ENCODE measurements around the gene GPR173.

GPR173 gene

GRCh38 chrX:53031380-53031779, 17.2 kb upstream of the GPR173 start:
- H3K27ac ChIP-seq (replicated peaks; ENCODE audit: low read length), result no peak overlapping the region
- no peaks in the 10 kb centered on the region for H3K4me1 ChIP-seq (ENCODE audit: control insufficient read depth in 2 of 2, insufficient read depth in 1 of 2, low read depth in 1 of 2, low read length in 2 of 2)
- no peaks in the 10 kb centered on the region for H3K9me3 ChIP-seq (replicated peaks in 1 of 2; ENCODE audit: control insufficient read depth in 2 of 2, insufficient read depth in 1 of 2, low read depth in 1 of 2, low read length in 2 of 2)
- H3K79me1 ChIP-seq (ENCODE audit: low read depth, low read length), result no peaks in the 10 kb centered on the region
- H2BK12ac ChIP-seq (ENCODE audit: low read length), result no peak overlapping the region
- no peak overlapping the region for H2AK5ac ChIP-seq (ENCODE audit: low read depth, low read length)
- no peak overlapping the region for H3K14ac ChIP-seq (ENCODE audit: low read length)
- no peak overlapping the region for H3K23ac ChIP-seq (ENCODE audit: low read depth, low read length, poor library complexity)
- DNase-seq (ENCODE audit: low spot score), result no peak
- no peak overlapping the region for H2BK120ac ChIP-seq (ENCODE audit: low read depth, low read length)
- H3K18ac ChIP-seq (ENCODE audit: low read length), result no peak overlapping the region
- H2AFZ ChIP-seq (ENCODE audit: low read length), result no peak overlapping the region
- peaks cover 0 to 27% (median 0%) of the 10 kb centered on the region in 3 experiments for H3K27me3 ChIP-seq (ENCODE audit: control insufficient read depth in 3 of 3, insufficient read depth in 3 of 3, low read depth in 1 of 3, low read length in 3 of 3)
- no peak overlapping the region for H2BK15ac ChIP-seq (ENCODE audit: low read length)
- H2BK5ac ChIP-seq (ENCODE audit: low read length), result no peak overlapping the region
- H4K91ac ChIP-seq (ENCODE audit: low read depth, low read length, poor library complexity), result no peak overlapping the region
- H3K4me2 ChIP-seq (ENCODE audit: insufficient read depth, low read length, poor library complexity, severe bottlenecking), result no peak overlapping the region
- H4K8ac ChIP-seq (ENCODE audit: low read depth, low read length), result no peak overlapping the region
- no CpG with 5 or more reads among the region's 4 CpGs for WGBS, 2 donors (ENCODE audit: extremely low coverage in 2 of 2, insufficient read length in 2 of 2, insufficient replicate concordance in 1 of 2)
- no peak overlapping the region for H3K9ac ChIP-seq (ENCODE audit: low read depth, low read length, poor library complexity)
- H3K4ac ChIP-seq (ENCODE audit: low read length), result no peak overlapping the region
- no peak overlapping the region for H3K4me3 ChIP-seq (ENCODE audit: low read length in 2 of 2)
- no peaks in the 10 kb centered on the region for H3K36me3 ChIP-seq (replicated peaks in 1 of 2; ENCODE audit: control insufficient read depth in 2 of 2, insufficient read depth in 2 of 2, low read length in 2 of 2)

GRCh38 chrX:53036149-53036548, 12.4 kb upstream of the GPR173 start:
- H4K91ac ChIP-seq (ENCODE audit: low read depth, low read length, poor library complexity), result no peak overlapping the region
- H3K4me1 ChIP-seq (ENCODE audit: control insufficient read depth in 2 of 2, insufficient read depth in 1 of 2, low read depth in 1 of 2, low read length in 2 of 2), result no peaks in the 10 kb centered on the region
- H3K23ac ChIP-seq (ENCODE audit: low read depth, low read length, poor library complexity), result no peak overlapping the region
- H4K8ac ChIP-seq (ENCODE audit: low read depth, low read length), result no peak overlapping the region
- no peak overlapping the region for H2BK120ac ChIP-seq (ENCODE audit: low read depth, low read length)
- no peak overlapping the region for H3K4me2 ChIP-seq (ENCODE audit: insufficient read depth, low read length, poor library complexity, severe bottlenecking)
- no peak overlapping the region for H3K4ac ChIP-seq (ENCODE audit: low read length)
- no peak overlapping the region for H2BK15ac ChIP-seq (ENCODE audit: low read length)
- no peak overlapping the region for H2BK12ac ChIP-seq (ENCODE audit: low read length)
- no CpG with 5 or more reads among the region's 5 CpGs for WGBS, 2 donors (ENCODE audit: extremely low coverage in 2 of 2, insufficient read length in 2 of 2, insufficient replicate concordance in 1 of 2)
- no peak overlapping the region for H2AK5ac ChIP-seq (ENCODE audit: low read depth, low read length)
- H3K27ac ChIP-seq (replicated peaks; ENCODE audit: low read length), result no peak overlapping the region
- DNase-seq (ENCODE audit: low spot score), result no peak
- no peak overlapping the region for H2BK5ac ChIP-seq (ENCODE audit: low read length)
- no peaks in the 10 kb centered on the region for H3K36me3 ChIP-seq (replicated peaks in 1 of 2; ENCODE audit: control insufficient read depth in 2 of 2, insufficient read depth in 2 of 2, low read length in 2 of 2)
- no peaks in the 10 kb centered on the region for H3K79me1 ChIP-seq (ENCODE audit: low read depth, low read length)
- H3K9me3 ChIP-seq (replicated peaks in 1 of 2; ENCODE audit: control insufficient read depth in 2 of 2, insufficient read depth in 1 of 2, low read depth in 1 of 2, low read length in 2 of 2), result no peaks in the 10 kb centered on the region
- no peak overlapping the region for H3K9ac ChIP-seq (ENCODE audit: low read depth, low read length, poor library complexity)
- no peak overlapping the region for H2AFZ ChIP-seq (ENCODE audit: low read length)
- H3K27me3 ChIP-seq (ENCODE audit: control insufficient read depth in 3 of 3, insufficient read depth in 3 of 3, low read depth in 1 of 3, low read length in 3 of 3), result peaks cover 0 to 18% (median 0%) of the 10 kb centered on the region in 3 experiments
- H3K14ac ChIP-seq (ENCODE audit: low read length), result no peak overlapping the region
- no peak overlapping the region for H3K18ac ChIP-seq (ENCODE audit: low read length)
- no peak overlapping the region for H3K4me3 ChIP-seq (ENCODE audit: low read length in 2 of 2)

DNA sequence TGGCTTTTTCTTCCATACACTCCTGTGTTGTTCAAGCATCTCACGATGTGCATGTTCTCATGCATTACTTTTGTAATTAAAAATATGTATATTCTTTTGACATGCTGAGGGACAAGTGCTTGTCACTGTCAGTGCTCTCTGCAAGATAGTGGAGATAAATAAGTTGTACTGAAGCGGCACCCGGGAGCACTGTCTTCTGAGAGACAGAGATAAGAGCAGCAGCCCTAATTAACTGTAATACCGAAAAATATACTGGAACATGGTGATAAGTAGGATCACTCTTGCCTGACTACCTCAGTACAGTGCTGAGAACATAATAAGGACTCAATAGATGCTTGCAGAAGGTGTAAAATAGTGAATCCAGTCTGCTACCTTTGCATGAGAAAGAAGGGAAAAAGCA, 9.4 kb upstream of the GPR173 start:
- Histone ChIP-seq H2BK120ac (ENCODE audit: low read depth, low read length) (no peak overlapping the region), H3K18ac (ENCODE audit: low read length) (no peak overlapping the region), H3K9me3 (replicated peaks in 1 of 2; ENCODE audit: control insufficient read depth in 2 of 2, insufficient read depth in 1 of 2, low read depth in 1 of 2, low read length in 2 of 2) (no peaks in the 10 kb centered on the region), H3K23ac (ENCODE audit: low read depth, low read length, poor library complexity) (no peak overlapping the region), H3K4ac (ENCODE audit: low read length) (no peak overlapping the region), H2AFZ (ENCODE audit: low read length) (no peak overlapping the region), H2BK15ac (ENCODE audit: low read length) (no peak overlapping the region), H3K4me1 (ENCODE audit: control insufficient read depth in 2 of 2, insufficient read depth in 1 of 2, low read depth in 1 of 2, low read length in 2 of 2) (no peaks in the 10 kb centered on the region), H2AK5ac (ENCODE audit: low read depth, low read length) (no peak overlapping the region), H3K9ac (ENCODE audit: low read depth, low read length, poor library complexity) (no peak overlapping the region), H4K91ac (ENCODE audit: low read depth, low read length, poor library complexity) (no peak overlapping the region), H3K79me1 (ENCODE audit: low read depth, low read length) (no peaks in the 10 kb centered on the region), H3K27me3 (ENCODE audit: control insufficient read depth in 3 of 3, insufficient read depth in 3 of 3, low read depth in 1 of 3, low read length in 3 of 3) (peaks cover 0 to 19% (median 0%) of the 10 kb centered on the region in 3 experiments), H3K27ac (replicated peaks; ENCODE audit: low read length) (no peak overlapping the region), H2BK5ac (ENCODE audit: low read length) (no peak overlapping the region), H3K36me3 (replicated peaks in 1 of 2; ENCODE audit: control insufficient read depth in 2 of 2, insufficient read depth in 2 of 2, low read length in 2 of 2) (no peaks in the 10 kb centered on the region), H3K4me2 (ENCODE audit: insufficient read depth, low read length, poor library complexity, severe bottlenecking) (no peak overlapping the region), H2BK12ac (ENCODE audit: low read length) (no peak overlapping the region), H3K4me3 (ENCODE audit: low read length in 2 of 2) (no peak overlapping the region), H4K8ac (ENCODE audit: low read depth, low read length) (no peak overlapping the region), H3K14ac (ENCODE audit: low read length) (no peak overlapping the region)
- DNase-seq (ENCODE audit: low spot score), result no peak
- WGBS, 2 donors (ENCODE audit: extremely low coverage in 2 of 2, insufficient read length in 2 of 2, insufficient replicate concordance in 1 of 2), result no CpG with 5 or more reads among the region's 4 CpGs

DNA sequence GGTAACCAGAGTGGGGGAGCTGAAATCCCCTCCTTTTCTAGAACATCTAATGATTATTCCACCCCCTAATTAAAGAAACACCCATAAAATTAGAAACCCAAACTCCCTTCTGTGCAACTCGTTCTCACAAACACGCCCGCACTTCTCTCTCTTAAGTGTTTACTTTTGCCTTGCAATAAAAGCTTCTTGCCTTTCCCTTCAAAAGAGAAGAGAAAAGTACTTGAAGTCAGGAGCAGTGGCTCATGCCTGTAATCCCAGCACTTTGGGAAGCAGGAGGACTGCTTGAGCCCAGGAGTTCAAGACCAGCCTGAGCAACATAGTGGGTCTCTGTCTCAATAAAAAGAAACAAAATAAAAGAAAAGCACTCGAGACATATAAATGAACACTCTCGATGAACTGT, 3.6 kb upstream of the GPR173 start:
- Histone ChIP-seq H4K8ac (ENCODE audit: low read depth, low read length) (no peak overlapping the region), H2BK15ac (ENCODE audit: low read length) (no peak overlapping the region), H3K4me2 (ENCODE audit: insufficient read depth, low read length, poor library complexity, severe bottlenecking) (no peak overlapping the region), H2AFZ (ENCODE audit: low read length) (no peak overlapping the region), H3K79me1 (ENCODE audit: low read depth, low read length) (no peaks in the 10 kb centered on the region), H2BK120ac (ENCODE audit: low read depth, low read length) (no peak overlapping the region), H4K91ac (ENCODE audit: low read depth, low read length, poor library complexity) (no peak overlapping the region), H3K9me3 (replicated peaks in 1 of 2; ENCODE audit: control insufficient read depth in 2 of 2, insufficient read depth in 1 of 2, low read depth in 1 of 2, low read length in 2 of 2) (no peaks in the 10 kb centered on the region), H2BK12ac (ENCODE audit: low read length) (no peak overlapping the region), H3K4ac (ENCODE audit: low read length) (no peak overlapping the region), H3K27ac (replicated peaks; ENCODE audit: low read length) (no peak overlapping the region), H2AK5ac (ENCODE audit: low read depth, low read length) (no peak overlapping the region), H3K4me1 (ENCODE audit: control insufficient read depth in 2 of 2, insufficient read depth in 1 of 2, low read depth in 1 of 2, low read length in 2 of 2) (peaks cover 2% of the 10 kb centered on the region in 2 donors), H3K27me3 (ENCODE audit: control insufficient read depth in 3 of 3, insufficient read depth in 3 of 3, low read depth in 1 of 3, low read length in 3 of 3) (peaks cover 0 to 19% (median 0%) of the 10 kb centered on the region in 3 experiments), H3K36me3 (replicated peaks in 1 of 2; ENCODE audit: control insufficient read depth in 2 of 2, insufficient read depth in 2 of 2, low read length in 2 of 2) (no peaks in the 10 kb centered on the region), H3K23ac (ENCODE audit: low read depth, low read length, poor library complexity) (no peak overlapping the region), H3K14ac (ENCODE audit: low read length) (no peak overlapping the region), H3K4me3 (ENCODE audit: low read length in 2 of 2) (no peak overlapping the region), H2BK5ac (ENCODE audit: low read length) (no peak overlapping the region), H3K18ac (ENCODE audit: low read length) (no peak overlapping the region), H3K9ac (ENCODE audit: low read depth, low read length, poor library complexity) (no peak overlapping the region)
- no peak for DNase-seq (ENCODE audit: low spot score)
- no CpG with 5 or more reads among the region's 5 CpGs for WGBS, 2 donors (ENCODE audit: extremely low coverage in 2 of 2, insufficient read length in 2 of 2, insufficient replicate concordance in 1 of 2)

Measured in neuronal stem cell (in vitro differentiated cells).